COR-L47 (cell line): ENCODE data around the gene GPRASP2.

Experiments
- DNase-seq: peaks from one replicate; lab custom pipeline; 2025; lab: John Stamatoyannopoulos, UW

GPRASP2 gene

DNA sequence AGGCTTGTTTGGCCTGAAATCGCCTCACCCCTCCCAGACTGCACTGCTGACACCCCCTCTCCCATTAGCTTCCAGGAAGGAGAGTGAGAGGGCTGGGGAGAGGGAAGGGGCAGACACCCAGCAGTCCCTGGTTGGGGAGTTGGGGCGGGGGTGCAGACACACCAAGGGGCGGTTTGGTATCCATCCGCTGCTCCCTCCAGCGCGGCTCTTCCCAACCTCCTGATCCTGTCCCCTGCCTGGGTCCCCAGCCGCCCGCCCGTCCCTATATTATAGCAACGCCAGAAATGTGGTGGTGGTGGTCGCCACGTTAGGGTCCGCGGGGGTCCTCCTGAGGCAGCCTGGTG, 33.2 kb downstream of the GPRASP2 start:
- DNase-seq: no peak

DNA sequence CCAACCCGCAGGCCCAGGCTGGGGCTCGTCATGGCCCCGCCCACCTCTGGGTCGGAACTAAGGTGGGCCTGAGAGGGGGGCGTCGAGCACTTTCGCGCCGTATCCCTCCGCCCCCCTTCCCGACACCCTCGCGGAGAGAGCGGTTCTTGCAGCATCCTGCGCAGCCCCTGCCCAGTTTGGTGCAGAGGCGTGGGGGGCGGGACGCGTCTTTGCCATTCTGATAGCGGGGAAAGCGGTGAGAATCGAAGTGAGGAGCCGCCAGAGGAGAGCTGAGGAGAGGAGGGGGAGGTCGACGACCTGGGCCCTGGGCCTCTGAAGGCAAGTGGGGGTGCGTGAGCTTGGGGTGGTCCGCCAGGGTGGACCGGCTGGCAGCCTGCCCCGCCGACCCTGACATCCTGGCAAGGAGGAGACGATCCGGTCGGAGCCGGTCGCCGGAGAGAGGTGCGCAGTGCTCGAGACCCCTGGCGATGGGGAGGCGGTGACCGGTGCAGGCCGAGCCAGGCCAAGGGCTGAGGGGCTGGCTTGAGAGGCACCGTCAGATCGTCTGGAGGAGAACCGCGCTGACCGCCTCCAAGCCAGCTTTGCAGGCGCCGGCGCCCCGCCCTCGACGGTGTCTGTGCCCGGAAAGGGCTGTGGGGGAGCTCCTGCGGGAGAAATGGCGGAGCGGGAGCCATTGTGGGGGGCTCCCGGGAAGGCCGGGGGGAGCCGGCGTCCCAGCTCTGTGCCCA, 33.8 kb downstream of the GPRASP2 start:
- DNase-seq: peak; percentile 0

DNA sequence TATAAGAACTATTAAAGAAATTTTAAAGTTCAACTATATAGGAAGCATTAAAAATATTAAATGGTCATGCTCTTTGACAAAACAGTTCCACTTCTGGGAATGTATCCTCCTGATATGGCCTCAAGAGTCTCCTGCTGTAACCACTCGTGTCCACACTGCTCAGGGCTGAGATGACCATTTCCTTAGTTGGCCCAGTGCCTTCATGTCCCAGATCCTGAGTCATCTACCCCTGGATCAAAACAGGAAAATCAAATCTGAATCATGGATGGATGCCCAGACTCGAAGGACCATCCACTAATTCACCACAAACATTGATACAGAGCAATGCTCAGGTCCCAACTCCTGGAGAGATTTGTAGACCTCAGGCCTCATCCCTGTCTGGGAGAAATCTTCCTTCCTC, 53.0 kb downstream of the GPRASP2 start:
- no peak for DNase-seq

DNA sequence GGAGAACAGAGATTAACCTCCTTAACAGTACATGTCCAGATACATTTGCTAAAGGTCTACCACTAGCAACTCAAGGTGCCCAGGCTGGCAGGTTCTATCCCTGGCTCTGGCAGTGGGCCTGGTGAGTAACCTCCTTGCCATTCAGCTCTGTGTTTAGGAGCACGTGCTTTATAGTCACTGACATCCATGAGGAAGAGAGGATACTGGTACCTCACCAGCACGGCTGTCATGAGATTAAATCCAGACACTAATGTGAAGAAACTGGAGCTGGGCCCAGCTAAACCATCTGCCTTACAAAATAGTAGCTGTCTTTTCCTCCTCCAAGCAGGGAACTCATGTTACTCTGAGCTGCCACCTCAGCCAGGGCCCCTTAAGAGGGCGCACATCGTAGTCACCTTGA, 53.6 kb downstream of the GPRASP2 start:
- no peak for DNase-seq

DNA sequence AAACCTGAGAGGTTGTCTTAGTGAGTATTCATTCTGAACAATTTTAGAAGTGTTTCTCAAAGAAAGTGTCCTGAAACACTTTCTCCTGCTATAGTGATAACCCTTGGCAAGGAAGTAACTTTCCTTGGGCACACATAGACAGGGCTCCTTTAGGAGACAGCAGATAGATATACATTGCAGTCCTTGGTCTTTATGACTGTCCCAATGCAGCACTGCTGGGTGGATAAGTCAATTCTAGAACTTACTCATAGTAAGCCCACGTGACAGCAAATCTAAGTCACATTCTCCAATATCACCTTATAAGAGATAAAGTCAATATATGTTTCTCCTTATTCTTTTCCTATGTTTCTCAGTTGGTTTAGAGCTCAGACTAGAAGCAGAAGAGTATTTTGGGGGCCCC, 55.0 kb downstream of the GPRASP2 start:
- DNase-seq: no peak
